OCI-LY1 (cell line): ENCODE results near the gene GALNT14.

Experiments
- H2AFZ ChIP-seq: fragments of 200-600 bp; sonication (generic), shearing (Covaris generic); 2 replicates; pipeline ENCODE4 v1.6.0; 2014; ENCODE audit warnings: antibody characterized with exemption, mild to moderate bottlenecking, low read length
- H3F3A ChIP-seq: fragments of 200-600 bp; sonication (generic), shearing (Covaris generic); 2 replicates; pipeline ENCODE4 v1.6.0; 2014; ENCODE audit warnings: mild to moderate bottlenecking, antibody characterized with exemption, low read length, moderate library complexity; ENCODE audit not compliant: insufficient read depth
- H3K27ac ChIP-seq: fragments of 200-600 bp; sonication (generic); 2 replicates; pipeline ENCODE4 v1.5.1; 2014; ENCODE audit warnings: low read length, mixed run types, mild to moderate bottlenecking, low read depth; ENCODE audit not compliant: poor library complexity, severe bottlenecking
- H3K27me3 ChIP-seq: fragments of 200-600 bp; sonication (generic); 2 replicates; pipeline ENCODE4 v1.6.0; 2014; ENCODE audit warnings: antibody characterized with exemption, mild to moderate bottlenecking, low read length, moderate library complexity; ENCODE audit not compliant: insufficient read depth
- H3K36me3 ChIP-seq: fragments of 200-600 bp; sonication (generic); 2 replicates; pipeline ENCODE4 v1.6.1; 2014; ENCODE audit warnings: mild to moderate bottlenecking, antibody characterized with exemption, low read length, moderate library complexity, mixed read lengths; ENCODE audit not compliant: insufficient read depth
- H3K4me1 ChIP-seq: fragments of 200-600 bp; sonication (generic); 2 replicates; pipeline ENCODE4 v1.5.1; 2014; ENCODE audit warnings: mild to moderate bottlenecking, low read length, moderate library complexity; ENCODE audit not compliant: insufficient read depth, severe bottlenecking
- H3K4me2 ChIP-seq: fragments of 200-600 bp; sonication (generic), shearing (Covaris generic); 2 replicates; pipeline ENCODE4 v1.6.1; 2014; ENCODE audit warnings: low read length
- H3K4me3 ChIP-seq: fragments of 200-600 bp; sonication (generic); 2 replicates; pipeline ENCODE4 v1.5.1; 2014; ENCODE audit warnings: low read length, low read depth, mild to moderate bottlenecking, mixed read lengths; ENCODE audit not compliant: poor library complexity, severe bottlenecking
- H3K79me2 ChIP-seq: fragments of 200-600 bp; shearing (Covaris generic); 2 replicates; pipeline ENCODE4 v1.6.1; 2016; ENCODE audit warnings: mixed run types, low read length, mixed read lengths; ENCODE audit not compliant: insufficient read depth
- H3K9ac ChIP-seq: fragments of 200-600 bp; sonication (generic), shearing (Covaris generic); 2 replicates; pipeline ENCODE4 v1.6.1; 2014; ENCODE audit warnings: mild to moderate bottlenecking, low read length, mixed read lengths
- H3K9me2 ChIP-seq: fragments of 200-600 bp; sonication (generic), shearing (Covaris generic); 2 replicates; pipeline ENCODE4 v1.6.1; 2014; ENCODE audit warnings: low read depth, mild to moderate bottlenecking, low read length, mixed read lengths
- H3K9me3 ChIP-seq: fragments of 200-600 bp; shearing (Covaris generic); 2 replicates; pipeline ENCODE4 v1.6.1; 2014; ENCODE audit warnings: low read length, mixed read lengths
- H4K20me1 ChIP-seq: fragments of 200-600 bp; sonication (generic), shearing (Covaris generic); 2 replicates; pipeline ENCODE4 v1.6.0; 2016; ENCODE audit warnings: mild to moderate bottlenecking, low read length; ENCODE audit not compliant: insufficient read depth
- EZH2 ChIP-seq: fragments of 200-600 bp; sonication (generic), shearing (Covaris generic); IDR thresholded peaks from 2 replicates; pipeline ENCODE4 v1.8.0; 2017; ENCODE audit warnings: borderline replicate concordance, mixed run types, mild to moderate bottlenecking, antibody characterized with exemption, low read length, moderate library complexity, mixed read lengths
- TF ChIP-seq, protein P1 (sequence below): fragments of 200-600 bp; sonication (generic), shearing (Covaris generic); IDR thresholded peaks from 2 replicates; pipeline ENCODE4 v1.5.1; 2017; ENCODE audit warnings: mild to moderate bottlenecking, antibody characterized with exemption, low read length, moderate library complexity, mixed read lengths

Gene GALNT14

DNA sequence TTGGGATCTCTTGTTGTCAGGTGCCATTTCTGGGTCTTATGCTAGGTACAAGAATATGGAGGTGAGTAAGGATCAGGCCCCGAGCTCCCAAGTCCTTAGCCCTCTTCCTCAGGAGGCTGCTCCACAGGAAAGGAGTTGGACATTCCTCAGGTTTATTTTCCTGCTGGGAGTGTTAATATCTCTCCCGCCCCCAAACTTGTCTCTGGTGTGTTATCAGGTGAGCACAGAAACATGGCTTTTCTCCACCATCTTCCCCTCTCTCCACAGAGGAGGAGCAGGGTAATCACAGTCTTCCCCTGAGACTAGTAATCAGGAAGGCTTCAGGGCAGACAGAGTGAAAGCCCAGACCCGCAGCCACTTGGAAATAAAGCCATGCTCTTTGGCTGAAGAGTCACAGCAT is 257.7 kb downstream of the GALNT14 start:
- Histone ChIP-seq H3K9me3 (no peaks in the 10 kb centered on the region), H3F3A (no peaks in the 10 kb centered on the region), H3K79me2 (no peaks in the 10 kb centered on the region), H3K9me2 (no peaks in the 10 kb centered on the region), H3K36me3 (no peaks in the 10 kb centered on the region), H4K20me1 (no peaks in the 10 kb centered on the region), H3K4me2 (no peak overlapping the region), H2AFZ (no peak overlapping the region), H3K9ac (no peak overlapping the region), H3K4me1 (no peaks in the 10 kb centered on the region), H3K27me3 (no peaks in the 10 kb centered on the region), H3K4me3 (no peak overlapping the region), H3K27ac (no peak overlapping the region)
- TF ChIP-seq EZH2: no peak
- TF ChIP-seq, protein P1, sequence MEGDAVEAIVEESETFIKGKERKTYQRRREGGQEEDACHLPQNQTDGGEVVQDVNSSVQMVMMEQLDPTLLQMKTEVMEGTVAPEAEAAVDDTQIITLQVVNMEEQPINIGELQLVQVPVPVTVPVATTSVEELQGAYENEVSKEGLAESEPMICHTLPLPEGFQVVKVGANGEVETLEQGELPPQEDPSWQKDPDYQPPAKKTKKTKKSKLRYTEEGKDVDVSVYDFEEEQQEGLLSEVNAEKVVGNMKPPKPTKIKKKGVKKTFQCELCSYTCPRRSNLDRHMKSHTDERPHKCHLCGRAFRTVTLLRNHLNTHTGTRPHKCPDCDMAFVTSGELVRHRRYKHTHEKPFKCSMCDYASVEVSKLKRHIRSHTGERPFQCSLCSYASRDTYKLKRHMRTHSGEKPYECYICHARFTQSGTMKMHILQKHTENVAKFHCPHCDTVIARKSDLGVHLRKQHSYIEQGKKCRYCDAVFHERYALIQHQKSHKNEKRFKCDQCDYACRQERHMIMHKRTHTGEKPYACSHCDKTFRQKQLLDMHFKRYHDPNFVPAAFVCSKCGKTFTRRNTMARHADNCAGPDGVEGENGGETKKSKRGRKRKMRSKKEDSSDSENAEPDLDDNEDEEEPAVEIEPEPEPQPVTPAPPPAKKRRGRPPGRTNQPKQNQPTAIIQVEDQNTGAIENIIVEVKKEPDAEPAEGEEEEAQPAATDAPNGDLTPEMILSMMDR: no peak

DNA sequence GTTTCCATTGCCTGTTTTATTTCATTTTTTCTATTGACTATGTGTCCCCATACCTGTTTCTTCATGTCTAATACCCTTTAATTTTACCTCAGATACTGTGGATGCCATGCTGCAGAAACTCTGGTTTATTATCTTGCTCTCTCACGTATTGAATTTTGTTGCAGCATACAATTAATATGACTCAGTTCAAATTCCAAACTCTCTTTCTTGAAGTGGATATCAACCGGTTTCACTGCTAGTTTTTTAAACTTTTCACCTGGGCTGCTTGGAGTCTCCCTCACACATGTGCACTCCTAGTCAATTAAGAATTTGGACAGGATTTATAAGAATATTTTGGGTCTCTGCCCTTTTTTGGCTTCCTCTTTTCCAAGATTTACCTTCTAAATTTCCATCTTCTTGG is 260.4 kb downstream of the GALNT14 start:
- Histone ChIP-seq H3K27ac (no peak overlapping the region), H3K27me3 (no peaks in the 10 kb centered on the region), H3K9ac (no peak overlapping the region), H3K36me3 (no peaks in the 10 kb centered on the region), H3K4me1 (no peaks in the 10 kb centered on the region), H3K4me2 (no peak overlapping the region), H2AFZ (no peak overlapping the region), H3F3A (no peaks in the 10 kb centered on the region), H4K20me1 (no peaks in the 10 kb centered on the region), H3K79me2 (no peaks in the 10 kb centered on the region), H3K9me3 (no peaks in the 10 kb centered on the region), H3K9me2 (no peaks in the 10 kb centered on the region), H3K4me3 (no peak overlapping the region)
- TF ChIP-seq EZH2: no peak
- TF ChIP-seq, protein P1: no peak

DNA sequence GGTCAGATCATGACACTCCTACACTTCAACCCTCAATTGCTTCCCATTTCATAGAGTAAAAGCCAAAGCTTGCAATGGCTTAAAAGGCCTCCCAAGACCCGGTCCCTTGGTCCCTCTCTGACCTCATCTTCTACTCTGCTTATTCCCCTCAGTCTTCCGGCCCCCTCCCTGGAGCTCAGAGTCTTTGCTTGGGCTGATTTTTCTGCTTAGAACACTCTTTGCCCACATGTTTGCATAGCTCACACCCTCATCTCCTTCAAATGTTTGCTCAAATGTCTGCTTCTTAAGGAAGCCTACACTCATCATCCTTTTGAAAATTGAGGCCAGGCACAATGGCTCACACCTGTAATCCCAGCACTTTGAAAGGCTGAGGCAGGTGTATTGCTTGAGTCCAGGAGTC is 265.4 kb downstream of the GALNT14 start:
- H3K4me3 ChIP-seq: no peak overlapping the region
- H4K20me1 ChIP-seq: no peaks in the 10 kb centered on the region
- no peak overlapping the region for H3K9ac ChIP-seq
- H2AFZ ChIP-seq: no peak overlapping the region
- H3K27ac ChIP-seq: no peak overlapping the region
- no peaks in the 10 kb centered on the region for H3K9me3 ChIP-seq
- no peaks in the 10 kb centered on the region for H3K27me3 ChIP-seq
- H3K4me2 ChIP-seq: no peak overlapping the region
- no peaks in the 10 kb centered on the region for H3K4me1 ChIP-seq
- H3K79me2 ChIP-seq: no peaks in the 10 kb centered on the region
- TF ChIP-seq EZH2: no peak
- TF ChIP-seq, protein P1: no peak
- H3K9me2 ChIP-seq: no peaks in the 10 kb centered on the region
- H3F3A ChIP-seq: no peaks in the 10 kb centered on the region
- H3K36me3 ChIP-seq: no peaks in the 10 kb centered on the region
